Measurements from ENCODE around the gene SOX8.
A peak's percentile ranks its signal among the peaks of the same experiment; 100 is the strongest.
"Not testable (repeated sequence)": the region's sequence is repeated elsewhere in the genome, so short reads cannot be mapped to it uniquely, and the experiment has no call there.

The SOX8 gene

DNA sequence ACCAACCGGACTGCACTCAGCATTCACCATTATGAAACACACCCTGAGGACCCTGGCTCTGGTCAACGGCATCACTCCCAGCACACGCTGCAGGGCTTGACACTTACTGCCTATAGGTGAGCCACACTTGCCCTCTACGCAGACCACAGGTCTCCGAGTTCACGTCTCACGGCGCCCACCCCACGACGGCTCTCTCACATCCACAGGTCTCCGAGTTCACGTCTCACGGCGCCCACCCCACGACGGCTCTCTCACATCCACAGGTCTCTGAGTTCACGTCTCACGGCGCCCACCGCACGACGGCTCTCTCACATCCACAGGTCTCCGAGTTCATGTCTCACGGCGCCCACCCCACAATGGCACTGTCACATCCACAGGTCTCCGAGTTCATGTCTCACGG lies 25.8 kb upstream of the SOX8 start:
- not testable (repeated sequence) for DNase-seq (ENCODE audit: low read depth in 2 of 2)

DNA sequence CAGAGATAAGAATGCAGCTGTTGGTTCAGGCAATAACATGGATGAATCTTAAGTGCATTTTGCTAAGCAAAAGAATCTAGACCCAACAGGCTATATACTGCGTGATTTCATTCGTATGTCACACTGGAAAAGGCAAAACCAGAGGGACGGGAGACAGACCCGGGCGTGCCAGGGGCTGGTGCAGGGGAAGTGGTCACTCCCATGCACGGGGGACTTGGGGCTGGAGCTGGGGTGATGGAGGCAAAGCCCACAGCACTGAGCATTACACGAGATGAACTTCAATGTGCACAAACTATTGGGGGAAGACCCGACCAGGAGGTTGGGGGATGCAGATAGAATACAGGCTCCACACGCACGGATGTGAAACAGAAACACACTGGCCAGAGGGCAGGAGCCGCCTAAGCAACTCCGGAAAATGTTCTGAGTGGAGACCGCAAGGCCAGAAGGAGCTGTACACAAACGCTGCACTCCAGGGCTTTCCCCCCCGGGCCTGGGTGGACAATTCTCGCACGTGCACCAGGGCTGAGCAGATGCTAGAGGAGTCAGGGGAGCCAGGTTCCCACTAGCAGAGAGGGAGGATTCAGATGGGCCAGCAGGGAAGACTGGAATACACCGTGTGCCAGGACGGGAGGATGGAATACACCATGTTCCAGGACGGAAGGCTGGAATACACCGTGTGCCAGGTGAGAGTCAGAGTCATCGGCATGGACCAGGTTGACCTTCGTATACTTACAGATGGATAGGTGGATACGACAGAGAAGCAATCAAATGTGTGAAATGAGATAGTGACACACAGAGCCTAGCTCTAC lies 22.1 kb upstream of the SOX8 start:
- DNase-seq (ENCODE audit: low read depth in 2 of 2) = no peak

DNA sequence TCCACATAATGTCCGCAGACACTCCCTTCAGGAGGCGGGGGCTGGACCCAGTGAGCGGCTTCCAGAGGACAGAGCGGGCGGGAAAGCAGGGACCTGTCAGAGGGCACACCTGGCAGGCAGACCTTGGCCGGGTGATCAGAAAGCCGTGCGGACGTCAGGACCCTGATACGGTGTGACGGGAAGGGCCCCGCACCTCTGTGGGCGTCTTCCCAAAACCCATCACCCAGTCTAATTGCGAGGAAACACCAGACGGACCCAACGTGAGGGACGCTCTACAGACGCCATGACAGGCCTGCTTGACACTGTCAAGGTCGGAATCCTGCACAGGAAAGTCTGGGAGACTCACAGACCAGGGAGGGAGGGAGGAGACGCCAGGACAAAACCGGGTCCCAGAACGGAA lies 19.2 kb upstream of the SOX8 start:
- no peak for DNase-seq (ENCODE audit: low read depth in 2 of 2)

DNA sequence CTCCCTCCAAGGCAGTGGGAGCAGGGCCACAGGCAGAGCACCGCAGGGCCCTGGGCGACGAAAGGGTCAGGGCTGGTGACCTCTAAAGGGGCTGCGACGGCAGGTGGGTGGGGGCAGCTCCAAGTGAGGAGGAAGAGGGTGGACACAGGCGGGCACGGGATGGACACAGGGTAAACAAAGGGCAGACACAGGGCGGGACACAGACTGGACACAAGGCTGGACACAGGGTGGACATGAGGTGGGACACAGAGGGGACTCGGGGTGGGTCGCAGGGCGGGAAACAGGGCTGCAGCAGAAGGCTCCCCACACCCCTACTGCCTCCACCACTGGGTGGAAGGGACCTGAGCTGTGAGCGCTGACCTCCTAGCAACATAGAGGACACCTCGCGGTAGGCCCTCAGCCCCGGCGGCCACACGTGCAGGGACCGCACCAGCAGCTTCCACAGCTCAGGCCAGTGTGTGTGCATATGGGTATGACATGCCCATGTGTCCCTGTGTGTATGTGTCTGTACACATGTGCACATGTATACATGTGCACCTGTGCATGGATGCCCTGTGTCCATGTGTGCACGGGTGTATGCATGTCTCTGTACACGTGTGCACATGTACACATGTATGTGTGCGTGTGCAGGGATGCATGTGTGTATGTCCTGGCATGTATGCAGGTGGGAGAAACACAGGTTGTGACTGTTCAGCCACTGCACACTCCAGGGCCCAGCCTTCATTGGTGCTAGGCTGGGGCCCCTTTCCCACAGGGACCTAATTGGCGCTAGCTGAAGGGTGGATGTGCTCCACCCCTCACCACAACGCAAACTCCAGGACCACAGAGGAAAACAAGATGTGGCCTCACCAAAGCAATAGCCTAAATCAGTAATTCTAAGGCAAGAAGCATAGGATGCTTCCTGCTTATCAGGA lies 18.4 kb upstream of the SOX8 start:
- DNase-seq (ENCODE audit: low read depth in 2 of 2) = no peak

DNA sequence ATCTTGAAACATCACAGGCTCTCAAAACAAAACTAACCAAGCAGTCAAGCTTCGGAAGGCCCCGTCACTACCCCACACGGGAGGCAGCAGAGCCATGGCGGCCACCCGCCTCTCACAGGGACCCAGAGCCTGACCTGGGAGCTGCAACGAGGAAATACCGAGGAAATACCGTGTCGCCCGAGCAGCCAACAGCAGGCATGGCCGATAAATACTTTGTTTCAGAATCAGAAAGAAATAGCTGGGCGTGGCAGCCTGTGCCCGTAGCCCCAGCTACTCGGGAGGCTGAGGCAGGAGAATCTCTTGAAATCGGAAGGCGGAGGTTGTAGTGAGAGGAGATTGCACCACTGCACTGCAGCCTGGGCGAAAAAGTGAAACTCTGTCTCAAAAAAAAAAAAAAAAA lies 17.7 kb upstream of the SOX8 start:
- no peak for DNase-seq (ENCODE audit: low read depth in 2 of 2)

DNA sequence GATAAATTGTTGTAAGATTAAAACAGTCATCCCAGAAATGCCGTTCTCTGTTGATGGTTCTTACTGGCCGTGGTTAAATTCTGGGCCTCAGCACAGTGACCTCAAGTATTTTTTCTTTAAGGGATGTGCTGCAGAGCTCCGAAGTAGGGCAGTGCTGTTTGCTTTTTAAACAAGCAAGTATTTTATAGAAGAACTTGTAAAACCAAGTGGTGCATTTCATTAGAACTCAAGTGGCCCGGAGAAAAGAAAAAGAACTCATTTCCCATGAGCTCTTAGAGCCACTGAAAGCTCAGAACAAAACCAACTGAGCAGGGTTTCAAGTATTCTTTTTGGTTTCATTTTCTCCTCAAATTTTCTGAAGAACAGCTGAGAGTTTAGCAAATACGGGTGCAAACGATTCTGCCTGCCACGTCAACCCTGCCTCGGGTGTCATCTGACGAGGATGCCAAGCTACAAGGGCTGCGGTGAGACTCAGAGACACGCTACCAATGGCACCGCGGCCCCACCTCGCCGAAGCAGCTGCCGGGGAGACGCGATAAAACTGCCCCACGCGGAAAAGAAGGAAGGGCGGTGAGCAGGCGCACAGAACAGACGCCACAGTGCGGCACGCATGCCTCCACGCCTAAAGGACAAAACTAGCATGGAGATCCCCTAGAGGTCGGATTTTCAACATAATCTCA lies 17.1 kb upstream of the SOX8 start:
- DNase-seq (ENCODE audit: low read depth in 2 of 2) = no peak

DNA sequence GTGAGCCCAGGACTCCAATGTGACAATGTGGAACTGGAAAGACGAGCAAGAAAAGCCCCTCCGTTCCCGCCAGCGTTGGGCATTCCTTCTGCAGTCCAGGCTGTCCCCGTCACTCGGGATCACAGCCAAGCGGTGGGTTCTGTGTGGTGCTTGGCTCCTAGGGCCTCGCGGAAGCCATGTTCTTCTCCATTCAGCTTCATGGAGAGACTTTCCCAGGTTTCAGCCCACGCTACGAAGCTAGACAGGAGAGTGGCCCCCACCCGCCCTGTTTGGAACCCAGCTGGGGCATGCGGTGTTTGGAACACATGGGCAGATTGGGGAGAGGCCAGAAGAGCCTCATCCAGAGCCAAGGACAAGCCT lies 16.6 kb upstream of the SOX8 start:
- DNase-seq (ENCODE audit: low read depth in 2 of 2) = no peak

DNA sequence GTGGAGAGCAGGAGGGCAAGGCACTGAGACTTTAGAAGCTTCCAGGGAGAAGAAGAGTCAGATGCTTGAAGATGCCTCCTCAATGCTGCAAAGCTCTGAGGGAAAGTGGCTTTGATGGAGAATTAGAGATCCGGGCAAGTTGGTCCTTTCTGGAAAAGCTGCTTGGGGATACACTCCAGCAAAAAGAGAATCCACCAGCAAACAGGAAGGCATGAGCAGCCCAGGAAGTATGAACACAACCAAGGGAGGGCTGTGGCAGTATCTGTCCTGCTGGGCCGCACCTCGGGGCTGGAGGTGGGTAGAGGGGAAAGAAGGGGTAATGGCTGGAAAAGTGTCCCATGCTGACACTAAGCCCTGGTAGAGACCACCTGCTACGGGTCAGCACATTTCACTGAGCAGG lies 16.1 kb upstream of the SOX8 start:
- DNase-seq (ENCODE audit: low read depth in 2 of 2) = no peak

DNA sequence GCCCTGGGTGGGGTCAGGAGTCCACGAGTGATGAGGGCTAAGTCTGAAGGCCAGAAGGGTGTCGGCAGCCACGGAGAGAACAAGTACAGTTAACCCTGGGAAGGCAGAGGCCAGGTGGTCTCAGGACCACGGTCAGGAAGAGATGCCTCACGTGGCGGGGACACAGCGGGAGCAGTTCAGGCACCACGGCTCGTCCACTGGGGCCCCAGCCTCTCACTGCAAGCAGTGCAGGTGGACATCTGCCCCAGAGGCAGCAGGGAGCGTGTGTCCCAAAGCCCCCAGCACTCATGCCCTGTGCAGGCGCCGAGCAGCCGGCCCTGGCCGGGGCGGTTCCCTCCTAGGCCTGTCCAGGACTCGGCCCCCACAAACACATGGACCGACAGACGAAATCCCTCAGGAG lies 15.5 kb upstream of the SOX8 start:
- DNase-seq (ENCODE audit: low read depth in 2 of 2) = no peak

DNA sequence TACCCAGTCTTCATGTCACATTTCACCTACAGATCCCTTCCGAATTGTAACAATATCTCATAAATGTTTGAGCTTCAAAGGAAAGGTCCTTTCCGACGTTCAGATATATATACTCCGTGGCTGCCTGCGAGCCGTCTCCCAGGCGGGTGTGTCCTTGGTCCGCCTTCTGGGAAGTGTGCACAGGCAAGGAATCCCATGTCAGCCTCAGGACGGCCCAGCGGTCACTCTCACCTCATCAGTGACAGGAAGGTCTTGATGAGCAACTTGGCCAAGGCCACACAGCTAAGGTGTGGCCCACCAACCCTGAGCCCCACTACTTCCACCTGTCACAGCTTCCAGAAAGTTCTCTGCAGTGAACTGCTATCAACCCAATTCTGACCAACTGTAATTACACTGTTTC lies 15.1 kb upstream of the SOX8 start:
- DNase-seq (ENCODE audit: low read depth in 2 of 2) = no peak

DNA sequence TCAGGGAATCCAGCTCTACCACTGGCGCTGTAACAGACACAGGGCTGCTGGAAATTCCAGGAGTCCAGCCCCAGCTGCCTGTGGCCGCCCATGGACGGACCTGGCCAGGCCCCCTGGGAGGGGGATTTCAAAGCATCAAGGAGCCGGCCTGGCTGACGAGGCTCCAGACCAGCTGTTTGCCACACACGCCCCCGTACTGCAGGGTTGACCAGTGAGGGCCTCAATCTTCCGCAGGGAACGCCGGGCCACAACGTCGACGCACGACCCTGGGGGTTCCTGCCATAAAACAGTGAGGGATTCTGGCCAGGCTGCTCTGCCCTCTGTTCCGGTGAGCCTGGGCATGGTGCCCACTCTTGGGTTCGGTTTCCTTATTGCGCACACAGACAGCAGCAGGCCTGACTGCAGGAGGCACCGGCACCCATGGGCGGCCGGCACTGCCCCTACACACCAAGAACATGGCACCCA lies 14.5 kb upstream of the SOX8 start:
- no peak for DNase-seq (ENCODE audit: low read depth in 2 of 2)

DNA sequence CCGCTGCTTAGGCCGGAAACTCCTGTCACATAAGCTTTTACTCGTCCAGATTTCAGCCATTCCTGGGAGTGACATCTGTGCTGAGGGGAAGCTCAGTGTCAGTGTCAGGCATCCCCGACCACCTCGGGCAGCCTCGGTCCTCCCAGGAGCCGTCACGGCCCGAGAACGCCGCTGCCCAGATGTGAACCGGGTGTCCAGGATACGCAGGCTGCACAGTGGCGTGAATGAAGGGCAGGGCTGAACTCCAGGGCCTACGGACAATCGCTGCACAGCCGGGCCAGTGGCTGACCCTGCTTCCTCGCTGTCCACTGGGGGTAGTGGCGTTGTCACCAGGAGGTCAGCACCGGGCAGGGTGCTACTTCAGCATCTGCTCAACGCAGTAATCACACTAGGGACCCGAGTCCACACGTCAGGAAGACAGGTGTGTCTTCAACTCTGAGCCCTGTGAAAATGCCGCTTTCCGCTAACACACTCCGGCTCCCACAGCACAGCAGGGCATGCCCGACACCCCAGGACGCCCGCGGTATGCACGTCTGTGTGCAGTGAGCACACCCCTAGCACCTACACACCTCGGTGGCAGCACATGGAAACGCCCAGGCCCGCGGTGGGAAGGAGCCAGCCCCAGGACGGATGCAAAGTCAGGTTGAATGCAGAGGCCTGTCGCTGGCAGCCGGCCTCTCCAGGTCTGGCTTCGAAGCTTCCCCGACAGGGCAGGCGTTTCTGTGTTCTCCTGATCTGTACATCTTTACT lies 13.8 kb upstream of the SOX8 start:
- DNase-seq (ENCODE audit: low read depth in 2 of 2) = no peak

DNA sequence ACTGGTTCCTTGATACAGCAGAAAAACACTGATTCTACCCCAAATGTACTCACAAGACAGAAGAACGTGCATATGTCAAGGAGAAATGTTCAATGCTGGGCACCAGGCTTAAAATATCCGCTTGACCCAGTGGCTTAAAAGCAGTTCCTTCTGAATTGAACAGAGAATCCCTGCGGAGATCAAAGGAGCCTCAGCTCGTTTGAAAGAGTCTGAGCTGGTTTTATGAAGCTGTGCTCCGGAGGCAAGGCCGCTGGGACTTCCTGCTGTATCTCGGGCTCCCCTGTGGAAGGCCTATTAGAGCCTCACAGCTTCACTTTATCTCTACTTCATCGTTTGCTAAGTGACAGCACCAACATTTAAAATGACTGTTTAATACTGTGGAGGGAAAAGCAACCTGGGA lies 12.9 kb upstream of the SOX8 start:
- DNase-seq (ENCODE audit: low read depth in 2 of 2) = no peak

DNA sequence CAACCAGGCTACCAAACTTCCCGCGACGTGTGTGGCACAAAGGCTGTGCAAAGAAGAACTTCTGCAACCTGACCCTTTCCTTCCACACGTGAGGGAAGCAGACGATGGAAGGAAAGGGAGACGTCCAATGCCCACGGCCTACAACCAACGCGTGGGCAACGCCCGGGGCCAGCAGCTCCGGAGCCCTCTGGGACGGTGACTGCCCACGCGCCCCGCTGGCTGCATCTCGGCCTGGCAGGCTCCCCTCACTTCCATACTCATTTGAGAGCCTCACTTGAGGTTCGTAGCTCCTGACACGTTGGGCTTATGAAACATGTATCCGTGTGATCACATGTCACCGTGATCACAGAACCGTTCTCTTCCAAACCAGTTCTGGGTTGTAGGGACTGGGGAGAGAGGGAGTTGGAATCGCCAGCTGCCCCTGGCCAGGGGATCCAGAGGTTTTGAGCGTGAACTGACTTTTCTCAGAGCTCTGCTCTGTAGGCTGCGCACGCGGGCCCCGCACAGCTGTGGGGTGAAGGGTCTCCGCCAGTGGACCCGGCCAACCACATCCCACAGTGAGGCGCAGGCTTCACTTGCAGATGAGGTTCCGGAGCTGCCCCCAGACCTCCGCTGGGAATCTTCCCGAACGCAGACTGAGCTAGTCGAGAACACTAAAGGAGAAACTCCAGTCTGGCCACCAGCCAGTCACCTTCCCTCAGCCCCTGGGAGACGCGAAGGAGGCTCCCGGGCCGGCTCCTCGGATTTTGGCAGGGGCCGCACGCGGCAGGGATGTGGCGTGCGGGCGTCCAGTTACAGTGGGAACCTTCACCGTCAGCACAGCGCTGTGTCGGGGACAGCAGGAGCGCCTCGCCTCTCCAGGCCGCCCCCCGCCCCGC lies 11.8 kb upstream of the SOX8 start:
- DNase-seq (ENCODE audit: low read depth in 2 of 2) = no peak

DNA sequence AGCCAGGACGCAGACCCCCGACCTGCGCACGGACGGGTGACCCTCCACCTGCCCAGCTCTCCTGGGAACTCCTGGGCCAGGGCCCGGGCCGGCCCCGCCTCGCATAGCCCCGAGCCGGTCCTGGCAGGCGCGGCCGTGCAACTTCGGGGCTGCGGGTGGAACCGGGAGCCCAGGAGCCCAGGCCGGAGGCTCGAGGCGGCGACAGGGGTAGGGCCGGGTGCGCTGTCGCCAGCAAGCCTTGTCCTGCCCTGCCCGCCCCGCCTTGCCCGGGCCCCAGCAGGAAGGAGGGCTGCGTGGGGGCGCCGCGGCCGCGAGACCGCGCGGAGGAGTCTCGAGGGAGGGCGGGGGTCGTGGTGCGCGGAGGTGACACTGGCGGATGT lies 11.2 kb upstream of the SOX8 start:
- no peak for DNase-seq (ENCODE audit: low read depth in 2 of 2)

DNA sequence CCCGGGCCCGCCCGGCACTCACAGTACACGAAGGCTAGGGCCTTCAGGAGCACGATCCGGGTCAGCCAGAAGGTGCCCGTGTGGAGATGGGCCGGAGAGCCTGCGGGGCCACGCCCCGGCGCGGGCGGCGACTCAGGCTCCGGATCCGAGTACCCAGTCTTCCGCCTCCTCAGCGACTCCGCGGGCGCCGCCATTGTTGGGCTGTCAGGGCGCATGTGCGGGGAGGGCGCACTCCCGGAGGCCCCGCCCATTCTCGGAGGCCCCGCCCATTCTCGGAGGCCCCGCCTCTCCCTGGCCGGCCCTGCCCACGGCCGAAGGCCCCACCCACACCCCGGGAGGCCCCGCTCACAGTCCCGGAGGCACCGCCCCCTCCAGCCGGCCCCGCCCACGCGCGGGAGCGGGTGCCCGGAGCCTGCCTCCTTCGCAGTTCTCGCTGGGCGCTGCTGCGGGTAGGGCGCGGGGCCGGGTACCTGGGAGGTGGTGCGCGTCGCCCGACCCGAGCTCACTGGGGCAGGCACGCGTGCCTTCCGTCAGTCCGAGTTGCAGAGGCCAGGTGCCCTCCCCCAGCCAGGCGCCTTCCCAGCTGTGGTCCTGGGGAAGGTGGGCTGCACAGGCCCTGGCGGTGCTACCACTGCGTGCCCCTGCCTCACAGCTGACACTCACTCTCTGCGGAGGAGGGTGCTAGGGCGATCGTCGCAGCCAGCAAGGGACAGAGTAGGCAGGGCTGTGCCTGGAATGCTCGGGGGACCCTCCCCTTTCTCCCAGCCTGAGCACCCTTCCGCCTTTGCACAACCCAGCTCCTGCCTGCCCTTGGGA lies 10.6 kb upstream of the SOX8 start, which contains the start of gene LMF1:
Gene LMF1, minus strand, starts transcription at position 219 of the 816 bp plus-strand sequence. Its CDS starts 4 bp downstream, at position 215.
- peak; percentile 88 to 93 for DNase-seq (ENCODE audit: low read depth in 2 of 2)

DNA sequence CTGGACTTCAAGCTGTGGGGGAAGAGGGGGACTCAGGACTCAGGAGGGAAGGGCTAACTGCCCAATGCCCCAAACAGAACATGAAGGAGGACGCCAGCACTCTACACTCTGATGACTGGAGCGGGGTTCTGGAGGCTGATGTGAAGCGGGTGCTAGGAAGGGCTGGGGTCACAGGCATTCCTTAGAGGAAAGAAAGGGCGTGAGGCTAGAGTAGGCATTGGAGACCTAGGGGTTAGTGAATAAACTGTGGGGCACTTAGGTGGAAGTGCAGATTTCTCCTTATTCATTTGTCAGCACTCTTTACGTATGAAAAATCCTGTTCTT lies 10.0 kb upstream of the SOX8 start:
- no peak for DNase-seq (ENCODE audit: low read depth in 2 of 2)

DNA sequence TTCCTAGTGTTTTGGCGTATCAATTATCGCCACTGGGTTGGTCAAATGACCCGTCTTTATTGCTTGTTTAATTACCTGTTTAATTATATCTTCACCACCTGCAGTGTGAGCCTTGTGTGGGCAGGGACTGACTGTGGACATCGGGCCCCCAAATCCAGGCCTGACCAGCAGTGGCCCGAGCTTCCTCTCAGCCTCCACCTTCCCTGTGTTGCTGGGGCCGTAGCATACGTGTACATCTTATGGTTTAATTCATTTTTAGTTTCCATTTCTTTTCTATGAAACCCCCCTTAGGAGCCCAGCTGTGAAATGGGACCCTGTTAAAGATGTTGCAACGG lies 9.6 kb upstream of the SOX8 start:
- no peak for DNase-seq (ENCODE audit: low read depth in 2 of 2)

DNA sequence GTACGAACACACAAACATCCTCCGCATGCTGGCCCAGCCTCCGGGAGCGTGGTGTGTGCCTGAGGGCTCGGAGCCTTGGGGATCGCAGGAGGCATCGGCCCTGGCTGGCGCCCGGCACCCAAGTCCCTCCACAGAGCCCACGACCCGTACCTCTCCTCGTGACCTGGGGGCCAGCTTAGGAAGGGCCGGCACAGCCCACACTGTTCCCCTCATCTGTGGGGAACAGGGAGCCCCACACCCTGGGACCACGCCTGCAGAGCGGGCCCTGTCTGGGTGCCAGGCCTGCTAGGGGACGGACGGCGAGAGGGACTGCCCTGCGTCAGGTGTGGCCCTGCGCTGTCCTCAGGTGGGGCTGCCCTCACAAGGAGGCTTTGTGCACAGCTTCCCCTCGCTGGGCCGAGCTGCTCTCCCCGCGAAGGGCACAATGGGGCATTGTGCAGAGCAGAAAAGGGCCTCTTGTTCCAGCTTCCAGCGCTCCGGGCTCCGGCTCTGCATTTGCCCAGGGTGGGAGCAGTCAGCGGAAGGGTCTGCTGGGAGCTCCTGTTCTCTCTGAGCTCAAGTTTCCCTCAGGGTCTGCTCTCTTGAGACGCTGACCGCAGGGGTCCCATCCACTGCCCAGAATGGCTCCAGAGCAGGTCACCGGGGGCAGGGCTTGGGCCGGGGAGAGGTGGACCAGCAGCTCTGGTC lies 9.1 kb upstream of the SOX8 start:
- DNase-seq (ENCODE audit: low read depth in 2 of 2) = no peak

All from activated CD8-positive, alpha-beta memory T cell treated with anti-CD3 and anti-CD28 coated beads for 4 hours (primary cell).